ENCODE results near the gene BEND6.
A peak's percentile ranks its signal among the peaks of the same experiment; 100 is the strongest.

The BEND6 gene

GRCh38 chr6:56970849-56971248, 15.9 kb downstream of the BEND6 start:
- no peak for DNase-seq (ENCODE audit: low read depth)
- no peak overlapping the region for H3K4me3 ChIP-seq (replicated peaks; ENCODE audit: low read depth, low read length)
- no peak for TF ChIP-seq CTCF (IDR thresholded peaks at IDR 0.05; ENCODE audit: low read length, missing control alignments)

- no peak overlapping the region for H3K4me3 ChIP-seq (replicated peaks; ENCODE audit: low read depth, low read length)
- TF ChIP-seq CTCF (IDR thresholded peaks at IDR 0.05; ENCODE audit: low read length, missing control alignments): no peak
- DNase-seq (ENCODE audit: low read depth): no peak
Observed at GRCh38 chr6:56977192-56977591, 22.3 kb downstream of the BEND6 start.

GRCh38 chr6:56978530-56978929, 23.6 kb downstream of the BEND6 start:
- TF ChIP-seq CTCF (IDR thresholded peaks at IDR 0.05; ENCODE audit: low read length, missing control alignments): no peak
- H3K4me3 ChIP-seq (replicated peaks; ENCODE audit: low read depth, low read length): no peak overlapping the region
- DNase-seq (ENCODE audit: low read depth): no peak

- no peak for TF ChIP-seq CTCF (IDR thresholded peaks at IDR 0.05; ENCODE audit: low read length, missing control alignments)
- no peak overlapping the region for H3K4me3 ChIP-seq (replicated peaks; ENCODE audit: low read depth, low read length)
- DNase-seq (ENCODE audit: low read depth): peak; percentile 57
Observed at GRCh38 chr6:56984361-56984760, 29.5 kb downstream of the BEND6 start.

- no peak for DNase-seq (ENCODE audit: low read depth)
- TF ChIP-seq CTCF (IDR thresholded peaks at IDR 0.05; ENCODE audit: low read length, missing control alignments): no peak
- no peak overlapping the region for H3K4me3 ChIP-seq (replicated peaks; ENCODE audit: low read depth, low read length)
Observed at GRCh38 chr6:56984884-56985283, 30.0 kb downstream of the BEND6 start.

- no peak for DNase-seq (ENCODE audit: low read depth)
- no peak overlapping the region for H3K4me3 ChIP-seq (replicated peaks; ENCODE audit: low read depth, low read length)
- no peak for TF ChIP-seq CTCF (IDR thresholded peaks at IDR 0.05; ENCODE audit: low read length, missing control alignments)
Observed at GRCh38 chr6:56986611-56987010, 31.7 kb downstream of the BEND6 start.

- no peak for DNase-seq (ENCODE audit: low read depth)
- no peak for TF ChIP-seq CTCF (IDR thresholded peaks at IDR 0.05; ENCODE audit: low read length, missing control alignments)
- no peak overlapping the region for H3K4me3 ChIP-seq (replicated peaks; ENCODE audit: low read depth, low read length)
Observed at GRCh38 chr6:56988145-56988544, 33.2 kb downstream of the BEND6 start.

Measured in fibroblast of pulmonary artery (primary cell).